Activated CD4-positive, alpha-beta T cell treated with anti-CD3 and anti-CD28 coated beads, Interleukin-2, amount 50 U/mL, for 48 hours (primary cell): ENCODE measurements around the gene SLC16A4.
"Not testable (repeated sequence)": the region's sequence is repeated elsewhere in the genome, so short reads cannot be mapped to it uniquely, and the experiment has no call there.

Experiments
- DNase-seq, 2 experiments: peaks; one replicate each; pipeline ENCODE4 v3.0.0-alpha.2; 2020

Gene SLC16A4

GRCh38 chr1:110390692-110391245 is at the start of gene SLC16A4:
Gene SLC16A4, minus strand, starts transcription at chr1:110391026. Its CDS starts 1,703 bp downstream, at chr1:110389323.
- DNase-seq, result no peak

GRCh38 chr1:110439873-110440272 is 49.0 kb upstream of the SLC16A4 start:
- DNase-seq, result not testable (repeated sequence)

- DNase-seq, result no peak
Observed at GRCh38 chr1:110438893-110439292, 48.1 kb upstream of the SLC16A4 start.

GRCh38 chr1:110437645-110438299 is 46.9 kb upstream of the SLC16A4 start:
- DNase-seq, result not testable (repeated sequence)

- DNase-seq, result no peak
Observed at GRCh38 chr1:110436635-110437034, 45.8 kb upstream of the SLC16A4 start.

GRCh38 chr1:110434946-110435345 is 44.1 kb upstream of the SLC16A4 start:
- DNase-seq, result no peak

- no peak for DNase-seq
Observed at GRCh38 chr1:110433803-110434202, 43.0 kb upstream of the SLC16A4 start.

- DNase-seq, result no peak
Observed at GRCh38 chr1:110433213-110433612, 42.4 kb upstream of the SLC16A4 start.

GRCh38 chr1:110430901-110431300 is 40.1 kb upstream of the SLC16A4 start:
- DNase-seq, result no peak

GRCh38 chr1:110430366-110430765 is 39.5 kb upstream of the SLC16A4 start:
- DNase-seq, result no peak

- DNase-seq, result no peak
Observed at GRCh38 chr1:110428946-110429345, 38.1 kb upstream of the SLC16A4 start.

GRCh38 chr1:110426854-110427253 is 36.0 kb upstream of the SLC16A4 start:
- no peak for DNase-seq

- no peak for DNase-seq
Observed at GRCh38 chr1:110425612-110426152, 34.9 kb upstream of the SLC16A4 start.

GRCh38 chr1:110424699-110425611 is 34.1 kb upstream of the SLC16A4 start:
- no peak for DNase-seq

- peak in 1 of 2 experiments; percentile 10 for DNase-seq
Observed at GRCh38 chr1:110420874-110421793, 30.3 kb upstream of the SLC16A4 start.

GRCh38 chr1:110420023-110420662 is 29.3 kb upstream of the SLC16A4 start:
- DNase-seq, result no peak

GRCh38 chr1:110418729-110419128 is 27.9 kb upstream of the SLC16A4 start:
- no peak for DNase-seq

GRCh38 chr1:110413045-110413444 is 22.2 kb upstream of the SLC16A4 start:
- not testable (repeated sequence) for DNase-seq

- DNase-seq, result peak; percentile 61 to 66
Observed at GRCh38 chr1:110412576-110412975, 21.8 kb upstream of the SLC16A4 start.

- no peak for DNase-seq
Observed at GRCh38 chr1:110411173-110411735, 20.4 kb upstream of the SLC16A4 start.

- no peak for DNase-seq
Observed at GRCh38 chr1:110409316-110409715, 18.5 kb upstream of the SLC16A4 start.
